Measurements from ENCODE around the gene ANKRD33B.

- TF ChIP-seq POLR2AphosphoS5 (IDR thresholded peaks at IDR 0.05) (no peak), CTCF (IDR thresholded peaks at IDR 0.05) (no peak), POLR2A (IDR thresholded peaks at IDR 0.05) (no peak), EP300 (IDR thresholded peaks at IDR 0.05) (no peak)
Observed at GRCh38 chr5:10690460-10691440, 126.9 kb downstream of the ANKRD33B start.
